Urothelium cell line (cell line): ENCODE data around the gene NSL1.
"Not testable (repeated sequence)": the region's sequence is repeated elsewhere in the genome, so short reads cannot be mapped to it uniquely, and the experiment has no call there.

Experiments used
- DNase-seq: peaks from one replicate; pipeline ENCODE4 v3.0.0; 2011; ENCODE audit warnings: low spot score, mixed read lengths
- FAIRE-seq: peaks from 2 replicates; lab custom pipeline; 2011; peaks lifted over from hg19 to GRCh38; lab: Jason Lieb, UNC

NSL1 gene

DNA sequence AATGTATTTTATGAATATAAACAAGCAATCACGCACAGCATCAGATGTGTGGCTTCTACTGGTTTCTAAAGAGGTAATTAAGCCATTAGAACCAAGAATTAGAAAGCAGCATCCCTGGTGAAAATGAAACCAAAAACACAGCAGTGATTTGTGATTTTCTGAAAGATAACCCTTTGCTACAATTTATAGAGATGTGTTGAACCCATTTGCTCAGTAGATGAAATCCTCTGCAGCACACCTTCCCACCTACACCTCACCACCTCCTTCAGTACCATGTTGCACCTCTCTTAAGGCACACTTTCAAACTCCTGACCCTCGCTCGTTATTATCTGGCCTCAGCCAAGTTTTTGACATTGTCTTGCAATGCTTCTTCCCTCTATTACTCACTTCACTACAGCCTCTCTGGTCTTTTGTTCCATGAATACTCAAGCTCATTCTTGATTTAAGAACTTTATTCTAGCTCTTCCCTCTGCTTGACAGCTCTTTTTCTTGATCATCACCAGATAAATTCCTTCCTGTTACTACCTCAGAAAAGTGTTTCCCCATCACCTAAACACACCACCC is 38.6 kb downstream of the NSL1 start:
- FAIRE-seq (no peak), DNase-seq (no peak)

DNA sequence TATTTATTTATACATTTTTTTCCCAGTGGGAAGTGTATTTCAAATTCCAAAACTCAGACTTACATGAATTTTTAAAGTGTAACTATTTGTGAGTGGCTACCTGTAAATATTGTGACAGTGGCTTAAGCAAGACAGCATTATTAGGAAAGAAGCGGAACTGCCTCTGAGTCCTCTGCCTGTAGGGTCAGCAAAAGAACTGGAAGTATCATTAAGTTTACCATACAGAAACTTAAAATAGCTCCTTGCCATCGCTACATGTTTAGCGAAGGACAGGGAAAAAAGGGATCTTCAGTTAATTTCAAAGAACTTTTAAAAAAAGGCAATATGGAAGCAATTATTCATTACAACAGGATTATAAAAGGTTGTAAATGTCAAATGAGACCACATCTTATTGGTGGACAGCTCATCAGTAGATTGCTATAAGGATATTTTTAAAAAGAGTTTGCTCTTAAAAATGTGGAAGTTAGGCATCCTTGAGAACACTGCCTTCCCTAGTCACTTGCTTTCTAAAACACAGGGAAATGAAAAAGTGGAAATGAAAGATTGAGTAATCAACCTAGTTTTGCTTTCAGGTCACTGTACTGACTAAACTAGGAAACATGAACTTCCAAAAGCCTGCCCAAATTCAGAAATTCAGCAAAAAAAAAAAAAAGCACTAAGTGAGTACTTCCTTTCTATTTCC is 39.2 kb downstream of the NSL1 start:
- FAIRE-seq: no peak

DNA sequence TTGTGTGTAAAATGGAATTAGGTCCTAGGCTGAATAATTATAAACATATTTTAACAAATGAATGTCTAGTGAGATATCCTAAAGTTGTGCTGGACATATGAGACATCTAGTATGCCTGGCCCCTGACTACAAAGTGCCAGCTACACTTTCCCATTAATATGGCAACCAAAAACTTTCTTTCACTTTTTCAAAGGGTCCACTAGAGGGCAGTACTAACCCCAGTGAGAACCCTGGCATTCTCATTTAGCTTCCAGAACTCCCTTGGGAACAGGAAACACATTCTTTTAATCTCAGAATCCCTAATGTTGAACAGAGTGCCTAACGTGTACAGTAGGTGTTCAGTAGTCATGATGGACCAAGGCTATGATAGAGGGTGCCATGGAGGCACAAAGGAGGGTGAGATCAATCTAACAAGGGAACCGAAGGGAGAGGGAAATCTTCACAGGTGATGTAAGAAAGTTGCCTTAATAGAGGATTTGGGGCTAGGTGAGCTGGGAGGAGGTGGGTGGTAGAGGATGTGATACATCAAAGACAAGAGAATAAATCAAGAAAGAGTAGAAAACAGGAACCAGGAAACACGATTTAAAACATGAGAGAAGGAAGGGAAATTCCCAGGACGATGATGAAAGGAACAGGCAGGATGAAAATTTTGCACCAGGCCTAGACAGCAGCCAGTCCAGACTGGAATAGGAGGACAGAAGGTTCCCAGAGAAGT is 41.6 kb downstream of the NSL1 start:
- DNase-seq: peak; percentile 71
- FAIRE-seq: no peak

More for the DNA sequence above, 39.2 kb downstream of the NSL1 start:
- no peak for DNase-seq

DNA sequence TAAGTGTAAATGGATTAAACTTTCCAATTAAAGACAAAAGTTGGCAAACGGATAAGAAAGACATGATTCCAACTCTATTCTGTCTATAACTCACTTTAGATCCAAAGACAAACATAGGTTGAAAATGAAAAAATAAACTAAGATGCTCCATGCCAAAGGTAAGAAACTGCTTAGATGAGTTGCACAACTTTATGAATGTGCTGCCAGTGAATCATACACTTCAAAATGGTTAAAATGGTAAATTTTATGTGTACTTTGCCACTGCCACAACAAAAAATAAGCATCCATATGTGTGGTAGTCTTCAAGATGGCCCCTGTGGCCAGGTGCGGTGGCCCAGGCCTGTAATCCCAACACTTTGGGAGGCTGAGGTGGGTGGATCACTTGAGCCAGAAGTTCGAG is 45.0 kb downstream of the NSL1 start:
- no peak for FAIRE-seq

DNA sequence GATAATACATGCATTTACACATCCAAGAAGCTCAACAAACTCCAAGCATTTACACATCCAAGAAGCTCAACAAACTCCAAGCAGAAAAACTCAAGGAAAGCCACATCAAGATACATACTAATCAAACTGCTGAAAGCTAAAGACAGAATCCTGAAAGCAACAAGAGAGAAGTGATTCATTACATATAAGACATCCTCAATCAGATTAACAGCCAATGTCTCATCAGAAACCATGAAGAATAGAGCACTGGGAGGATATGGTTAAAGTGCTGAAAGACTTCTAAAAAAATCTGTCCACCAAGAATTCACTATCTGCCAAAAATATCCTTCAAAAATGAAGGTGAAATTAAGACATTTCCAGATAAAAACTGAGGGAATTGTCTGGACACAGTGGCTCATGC is 46.3 kb downstream of the NSL1 start:
- DNase-seq (no peak), FAIRE-seq (no peak)

More for the DNA sequence above, 45.0 kb downstream of the NSL1 start:
- no peak for DNase-seq

DNA sequence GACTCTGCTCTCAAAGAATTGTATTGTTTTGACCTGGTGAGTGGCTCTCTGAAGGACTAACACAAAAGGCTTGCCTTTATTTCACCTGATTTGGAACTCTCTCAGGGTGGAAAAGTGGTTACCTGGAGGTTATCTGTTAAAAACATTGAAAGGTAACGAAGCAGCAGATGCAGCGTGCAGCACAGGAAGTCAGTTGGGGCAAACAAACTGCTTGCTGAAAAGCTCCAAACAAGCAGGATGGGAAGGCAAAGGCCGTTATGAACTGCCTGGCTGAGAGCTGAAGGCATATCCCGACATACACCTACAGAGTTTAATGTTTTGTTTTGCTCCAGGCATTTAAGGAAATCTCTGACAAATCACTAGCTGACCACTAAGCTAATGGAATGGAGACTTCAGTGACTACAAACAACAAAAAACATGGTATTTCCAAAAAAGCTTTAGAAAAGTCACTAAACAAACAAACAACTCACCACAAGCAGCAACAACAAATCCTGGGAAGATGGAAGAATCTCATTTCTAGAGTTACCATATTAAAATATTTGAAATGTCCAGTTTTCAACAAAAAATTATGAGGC is 47.6 kb downstream of the NSL1 start:
- FAIRE-seq: no peak
- no peak for DNase-seq

DNA sequence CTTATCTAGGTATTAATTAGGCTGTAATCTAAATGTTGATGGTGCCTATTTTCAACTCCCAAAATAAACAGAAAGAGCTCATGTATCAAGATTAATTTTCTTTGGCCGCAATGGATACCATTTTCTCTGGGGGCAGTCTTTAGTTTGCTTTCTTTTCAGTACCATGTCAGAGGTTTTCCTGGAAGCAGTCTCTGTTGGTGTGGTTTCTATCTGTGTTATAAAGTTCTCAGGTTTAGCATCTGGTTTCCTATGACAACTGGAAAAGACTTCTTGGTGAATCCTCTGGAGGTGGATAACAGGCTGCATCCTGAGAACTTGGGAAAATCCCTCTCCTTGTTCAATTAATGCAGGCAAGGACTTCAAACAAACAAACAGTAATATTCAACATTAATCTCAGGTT is 53.2 kb downstream of the NSL1 start:
- DNase-seq: no peak
- no peak for FAIRE-seq

DNA sequence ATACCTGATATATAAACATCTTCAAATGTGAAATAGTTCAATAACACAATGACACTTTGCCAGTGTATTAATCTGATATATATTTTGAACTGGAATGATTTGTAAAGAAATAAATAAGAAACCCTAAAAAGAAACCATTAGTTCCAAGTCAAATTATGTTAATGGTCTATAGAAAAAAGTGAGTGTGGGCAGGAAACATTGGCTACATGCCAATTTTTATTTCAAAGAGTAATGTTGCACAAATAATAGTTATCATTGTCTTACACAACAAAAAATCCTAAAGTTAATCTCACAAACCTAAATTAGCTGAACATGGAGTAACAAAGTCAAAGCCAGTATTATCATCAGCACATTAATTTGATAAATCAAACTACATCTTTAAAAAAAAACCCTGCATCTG is 54.0 kb downstream of the NSL1 start:
- DNase-seq (no peak), FAIRE-seq (no peak)

DNA sequence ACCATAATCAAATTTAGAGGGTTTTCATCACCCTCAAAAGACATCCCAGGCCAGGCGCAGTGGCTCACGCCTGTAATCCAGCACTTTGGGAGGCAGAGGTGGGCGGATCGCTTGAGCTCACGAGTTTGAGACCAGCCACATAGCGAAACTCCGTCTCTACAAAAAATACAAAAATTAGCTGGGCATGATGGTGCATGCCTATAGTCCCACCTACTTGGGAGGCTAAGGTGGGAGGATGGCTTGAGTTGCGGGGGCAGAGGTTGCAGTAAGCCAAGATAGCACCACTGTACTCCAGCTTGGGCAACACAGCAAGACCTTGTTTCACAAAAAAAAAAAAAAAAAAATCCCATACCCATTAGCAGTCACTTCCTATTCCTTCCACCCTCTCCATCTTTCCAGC is 58.5 kb downstream of the NSL1 start:
- DNase-seq (no peak), FAIRE-seq (no peak)

DNA sequence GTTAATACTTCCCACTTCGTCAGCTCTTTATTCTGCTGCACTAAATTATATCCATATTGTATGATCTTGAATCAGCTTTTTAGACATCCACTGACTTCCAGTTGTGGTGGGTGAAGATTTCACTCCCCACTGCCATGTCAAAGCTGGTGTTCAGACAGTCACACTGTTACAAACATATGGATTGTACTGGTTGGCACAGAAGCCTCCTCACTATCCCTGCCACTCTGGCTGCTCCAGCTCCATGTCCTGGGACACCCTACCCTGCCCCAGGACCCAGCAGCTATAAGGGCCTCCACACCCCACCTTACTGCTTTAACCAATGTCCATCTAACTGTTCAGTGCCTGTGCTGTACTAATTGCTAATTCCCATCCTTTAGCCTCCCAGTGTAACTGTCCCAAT is 59.9 kb downstream of the NSL1 start:
- FAIRE-seq (no peak), DNase-seq (no peak)

DNA sequence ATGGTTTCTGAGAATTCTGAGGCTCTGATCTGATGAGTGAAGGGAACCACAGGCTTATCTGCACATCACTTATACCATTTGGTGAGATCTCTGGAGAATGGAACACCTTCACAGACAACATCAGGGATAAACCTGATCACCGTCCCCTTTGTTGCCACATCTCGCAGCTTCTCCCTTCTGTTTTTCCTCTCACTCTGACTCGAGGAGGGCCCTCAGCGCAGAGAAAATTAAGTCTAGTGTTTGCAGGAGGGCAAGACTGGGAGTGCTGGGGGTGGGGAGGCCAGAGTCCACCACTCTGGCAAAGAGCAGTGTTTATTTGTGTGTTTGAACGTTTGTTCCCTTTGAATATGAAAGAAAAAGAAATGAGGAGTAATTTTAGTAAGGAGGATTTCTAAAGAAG is 63.0 kb downstream of the NSL1 start:
- DNase-seq: no peak
- FAIRE-seq: no peak

DNA sequence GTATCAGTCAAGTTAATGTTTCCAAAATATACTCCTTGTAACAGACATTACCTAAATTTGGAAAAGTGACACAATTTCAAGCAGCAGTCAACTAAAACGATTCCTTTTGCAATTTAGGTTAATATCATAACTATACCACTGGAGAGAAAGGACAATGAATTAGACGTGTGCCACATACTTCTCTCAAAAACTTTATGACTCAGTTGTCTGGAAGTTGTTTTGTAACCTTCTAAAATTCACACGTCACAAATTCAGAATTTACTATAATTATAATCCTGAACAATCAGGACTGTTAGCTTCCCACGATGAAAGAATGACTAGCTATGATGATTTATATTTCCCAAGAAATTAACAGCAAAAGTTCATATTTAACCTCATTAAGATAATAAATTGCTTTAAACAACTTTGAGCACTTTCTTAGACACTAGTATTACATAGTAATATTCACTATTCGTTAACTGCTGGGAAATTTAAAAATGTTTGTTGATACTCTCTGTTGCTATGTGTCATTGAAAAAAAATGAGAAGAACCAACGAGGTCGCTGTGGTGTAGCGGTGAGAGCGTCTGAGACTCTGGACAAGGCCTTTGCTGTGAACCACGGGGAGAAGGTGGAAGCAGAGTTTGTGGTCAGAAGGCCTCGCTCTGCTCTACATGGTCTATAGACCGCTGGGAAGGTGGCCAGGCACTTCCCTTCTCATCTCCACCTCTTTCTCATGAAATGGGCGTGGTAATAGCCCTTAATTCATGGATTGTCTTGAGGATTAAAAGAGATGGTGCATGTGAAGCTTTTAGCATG is 64.0 kb downstream of the NSL1 start:
- DNase-seq (peak; percentile 43), FAIRE-seq (no peak)

DNA sequence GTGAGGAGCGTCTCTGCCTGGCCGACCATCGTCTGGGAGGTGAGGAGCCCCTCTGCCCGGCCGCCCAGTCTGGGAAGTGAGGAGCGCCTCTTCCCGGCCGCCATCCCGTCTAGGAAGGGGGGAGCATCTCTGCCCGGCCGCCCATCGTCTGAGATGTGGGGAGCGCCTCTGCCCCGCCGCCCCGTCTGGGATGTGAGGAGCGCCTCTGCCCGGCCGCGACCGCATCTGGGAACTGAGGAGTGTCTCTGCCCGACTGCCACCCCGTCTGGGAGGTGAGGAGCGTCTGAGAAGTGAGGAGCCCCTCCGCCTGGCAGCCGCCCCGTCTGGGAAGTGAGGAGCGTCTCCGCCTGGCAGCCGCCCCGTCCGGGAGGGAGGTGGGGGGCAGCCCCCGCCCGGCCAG is 66.9 kb downstream of the NSL1 start:
- DNase-seq, FAIRE-seq: not testable (repeated sequence)

DNA sequence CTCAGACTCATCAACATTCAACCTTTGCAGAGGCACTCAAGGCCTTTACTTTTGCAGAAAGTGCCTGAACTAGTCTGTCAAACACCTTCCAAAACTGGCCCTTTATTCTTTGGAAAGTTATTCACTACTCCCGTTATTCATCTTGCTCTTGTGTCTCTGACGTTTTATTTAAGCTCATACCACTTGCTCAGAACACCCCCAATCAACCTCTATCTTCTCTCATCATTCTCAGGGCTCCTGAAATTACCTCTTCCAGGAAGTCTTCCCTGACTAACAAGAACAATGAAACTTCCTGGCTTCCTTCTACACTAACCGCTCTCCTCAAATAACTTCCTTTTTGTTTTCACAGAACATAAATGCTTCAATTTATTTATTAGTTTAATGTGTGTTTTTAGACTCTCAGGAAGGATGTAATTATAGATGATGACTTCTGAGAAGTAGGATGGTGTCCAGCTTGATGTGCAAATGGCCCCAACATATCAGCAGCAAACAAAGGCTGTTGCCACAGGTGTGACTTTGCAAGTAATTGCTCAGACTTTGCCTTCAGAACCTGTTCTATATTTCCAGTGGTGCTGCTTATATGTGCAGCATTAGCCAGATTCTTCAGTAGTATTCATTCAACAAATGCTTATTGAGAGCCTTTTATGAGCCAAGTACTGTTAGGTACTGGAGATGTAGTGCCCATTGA is 69.2 kb downstream of the NSL1 start:
- DNase-seq: no peak
- no peak for FAIRE-seq

DNA sequence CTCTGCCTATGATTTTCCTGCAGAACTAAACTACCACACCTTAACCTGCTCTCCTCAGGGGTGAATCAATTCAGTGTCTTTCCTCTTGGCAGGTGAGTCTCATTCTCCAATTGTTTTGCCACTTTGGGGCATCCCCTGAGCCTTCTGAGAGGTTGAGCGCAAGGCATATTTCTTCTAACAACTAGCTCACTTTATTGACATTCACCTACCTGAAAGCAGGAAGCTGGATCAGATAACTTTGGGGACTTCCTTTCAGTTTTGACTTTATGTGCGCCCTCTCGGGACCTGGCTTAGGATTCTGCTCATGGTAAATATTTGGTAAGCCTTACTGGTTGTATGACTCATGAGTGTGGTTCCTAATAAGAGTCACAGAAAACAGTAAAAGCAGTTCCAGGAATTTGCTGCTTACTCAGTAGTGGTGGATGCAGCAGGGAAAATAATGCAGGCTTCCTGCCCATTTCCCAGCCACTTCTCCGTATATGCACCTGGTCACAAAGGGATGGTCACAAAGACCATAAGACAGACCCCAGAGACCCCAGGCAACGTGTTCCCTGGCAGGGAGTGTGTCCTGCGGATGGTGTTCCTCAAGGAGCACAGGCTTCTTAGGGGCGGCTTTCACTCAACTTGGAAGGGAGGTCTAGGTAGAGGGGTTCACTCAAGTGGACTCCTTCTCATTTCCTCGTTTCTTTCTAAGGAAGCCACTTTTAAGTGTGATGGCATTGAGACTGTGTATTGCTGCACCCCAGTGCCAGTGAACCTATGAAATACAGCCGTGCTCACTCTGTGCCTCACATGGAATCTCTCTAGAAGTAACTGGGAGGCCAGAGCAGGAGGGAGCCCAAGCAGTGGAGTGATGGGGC is 70.0 kb downstream of the NSL1 start:
- FAIRE-seq: no peak
- peak; percentile 73 for DNase-seq

DNA sequence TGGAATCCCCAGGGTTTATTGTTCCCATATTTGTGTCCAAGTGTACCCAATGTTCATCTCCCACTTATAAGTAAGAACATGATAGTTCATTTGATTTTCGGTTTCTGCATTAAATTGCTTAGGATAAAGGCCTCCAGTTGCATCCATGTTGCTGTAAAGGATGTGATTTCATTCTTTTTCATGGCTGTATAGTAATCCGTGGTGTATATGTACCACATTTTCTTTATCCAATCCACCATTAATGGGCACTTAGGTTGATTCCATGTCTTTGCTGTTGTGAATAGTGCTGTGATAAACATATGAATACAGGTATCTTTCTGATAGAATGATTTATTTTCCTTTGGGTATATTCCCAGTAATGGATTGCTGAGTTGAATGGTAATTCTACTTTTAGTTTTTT is 71.9 kb downstream of the NSL1 start:
- FAIRE-seq: no peak
- no peak for DNase-seq

DNA sequence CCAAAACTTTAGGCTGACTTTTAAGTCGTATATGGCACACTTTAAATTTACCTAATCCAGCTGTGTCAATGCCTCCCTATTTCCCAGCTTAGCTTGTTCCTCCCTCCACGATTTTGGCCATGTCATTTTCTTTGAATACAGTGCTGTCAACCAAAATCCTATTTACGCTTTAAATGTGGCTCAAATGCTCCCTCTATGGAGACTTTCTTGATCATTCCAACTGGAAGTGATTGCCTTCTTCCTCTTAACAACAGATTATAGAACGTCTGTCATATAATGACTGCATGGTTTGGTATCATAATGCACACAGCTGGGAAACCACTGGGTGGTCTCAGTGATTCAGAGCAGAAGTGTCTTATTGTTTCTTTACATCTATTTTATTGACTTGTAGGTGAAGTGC is 73.1 kb downstream of the NSL1 start:
- FAIRE-seq: no peak

DNA sequence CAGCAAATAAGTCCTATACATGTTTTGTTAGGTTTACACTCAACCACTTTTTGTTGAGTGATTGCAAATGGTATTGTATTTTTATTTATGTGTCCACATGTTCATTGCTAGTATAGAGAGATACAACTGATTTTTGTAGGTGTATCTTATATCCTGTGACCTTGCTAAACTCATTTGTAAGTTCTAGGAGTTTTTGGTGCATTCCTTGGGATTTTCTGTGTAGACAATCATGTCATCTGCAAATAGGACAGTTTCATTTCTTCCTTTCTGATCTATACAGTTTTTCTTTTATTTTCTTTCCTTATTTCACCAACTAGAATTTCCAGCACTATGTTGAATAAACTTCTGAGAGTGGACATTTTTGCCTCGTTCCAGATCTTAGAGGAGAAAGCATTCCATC is 75.4 kb downstream of the NSL1 start:
- FAIRE-seq: no peak

More for the DNA sequence above, 73.1 kb downstream of the NSL1 start:
- DNase-seq: no peak

DNA sequence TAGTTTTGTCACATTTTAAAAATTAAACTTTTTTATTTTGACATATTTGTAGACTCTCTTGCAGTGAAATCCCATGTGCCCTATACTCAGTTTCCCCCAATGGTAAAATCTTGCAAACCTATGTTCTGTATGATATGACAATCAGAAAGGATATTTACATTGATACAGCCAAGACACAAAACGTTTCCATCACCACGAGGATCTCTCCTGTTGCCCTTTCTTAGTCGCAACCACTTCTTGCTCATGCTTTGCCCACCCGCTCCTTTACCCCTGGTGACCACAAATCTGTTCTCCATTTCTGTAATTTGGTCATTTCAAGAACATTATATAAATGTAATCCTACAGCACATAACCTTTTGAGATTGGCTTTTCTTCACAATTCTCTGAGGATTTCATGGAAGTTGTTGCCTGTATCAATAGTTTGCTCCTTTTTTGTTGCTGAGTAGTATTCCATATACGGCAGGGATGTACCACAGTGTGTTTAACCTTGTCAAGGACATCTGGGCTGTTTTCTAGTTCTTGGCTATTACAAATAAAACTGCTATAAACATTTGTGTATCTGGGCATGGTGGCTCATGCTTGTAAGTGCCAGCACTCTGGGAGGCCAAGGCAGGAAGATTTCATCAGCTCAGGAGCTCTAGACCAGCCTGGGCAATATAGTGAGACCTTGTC is 78.0 kb downstream of the NSL1 start:
- no peak for DNase-seq
- FAIRE-seq: no peak

More for the DNA sequence above, 75.4 kb downstream of the NSL1 start:
- DNase-seq: no peak
